Non-pigmented ciliary epithelial cell (primary cell): Measurements from ENCODE around the gene ST8SIA4.

Source experiments
- DNase-seq: peaks from one replicate; pipeline ENCODE4 v3.0.0-alpha.2; 2010; ENCODE audit warnings: low read depth

Gene ST8SIA4

DNA sequence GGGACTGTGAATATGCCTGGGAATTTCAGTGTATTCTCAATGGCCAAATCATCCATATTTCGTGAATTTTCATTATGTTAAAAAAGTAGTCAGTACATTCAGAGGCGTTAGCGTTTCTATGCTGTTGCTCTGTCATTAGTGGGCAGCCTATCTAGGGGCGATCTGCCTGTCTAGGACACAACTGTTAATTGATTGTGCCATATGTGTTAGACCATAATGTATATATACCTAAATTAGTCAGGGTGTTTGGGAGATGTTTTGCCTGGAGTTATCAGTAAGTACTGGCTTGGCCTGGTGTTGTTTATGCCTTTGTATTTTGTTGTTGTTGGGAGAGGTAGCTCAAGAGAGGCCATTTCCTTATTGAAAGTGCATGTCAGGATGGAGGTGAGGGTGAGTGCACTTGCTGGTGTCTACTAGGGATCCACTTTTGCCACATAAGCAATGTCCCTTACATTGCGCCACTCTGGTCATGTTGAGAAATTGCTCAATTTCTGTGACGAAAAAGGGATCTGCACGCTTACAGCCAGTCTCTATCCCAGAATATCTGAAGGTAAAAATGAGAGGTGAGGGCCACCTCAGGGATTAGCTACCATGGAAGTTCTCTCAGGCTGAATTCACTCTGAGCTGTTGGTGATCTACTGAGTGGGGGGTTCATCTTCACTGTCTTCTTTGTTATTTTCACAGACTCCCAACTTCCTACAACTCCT, 123.3 kb downstream of the ST8SIA4 start:
- no peak for DNase-seq

DNA sequence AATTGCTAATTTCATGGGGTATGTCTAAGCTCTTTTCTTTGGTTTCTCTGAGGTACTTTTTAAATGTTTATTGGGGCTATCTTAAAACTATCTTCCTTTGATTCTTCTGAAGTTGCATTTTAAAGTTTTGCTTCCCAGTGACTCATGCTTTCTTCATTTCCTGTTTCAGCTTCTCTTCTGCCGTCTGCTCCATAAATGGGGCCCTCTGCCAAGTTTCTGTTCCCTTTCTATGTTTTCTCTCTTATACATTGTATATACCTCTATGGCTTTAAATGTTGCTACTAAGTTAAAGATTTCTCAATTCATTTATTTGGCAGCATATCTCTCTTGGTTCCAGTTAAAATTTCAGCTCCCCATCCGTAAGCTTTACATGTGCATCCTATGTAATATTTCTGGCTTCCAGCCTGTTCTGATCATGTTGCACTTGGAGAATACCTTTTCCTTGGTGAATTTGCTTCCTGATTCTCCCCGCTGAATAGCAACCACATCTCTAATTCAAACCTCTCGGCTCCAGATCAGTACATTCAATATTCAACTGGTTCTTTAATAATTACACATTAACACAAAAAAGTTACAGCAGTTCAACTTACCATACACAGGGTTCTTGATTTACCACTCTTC, 125.3 kb downstream of the ST8SIA4 start:
- DNase-seq, result peak; percentile 63

DNA sequence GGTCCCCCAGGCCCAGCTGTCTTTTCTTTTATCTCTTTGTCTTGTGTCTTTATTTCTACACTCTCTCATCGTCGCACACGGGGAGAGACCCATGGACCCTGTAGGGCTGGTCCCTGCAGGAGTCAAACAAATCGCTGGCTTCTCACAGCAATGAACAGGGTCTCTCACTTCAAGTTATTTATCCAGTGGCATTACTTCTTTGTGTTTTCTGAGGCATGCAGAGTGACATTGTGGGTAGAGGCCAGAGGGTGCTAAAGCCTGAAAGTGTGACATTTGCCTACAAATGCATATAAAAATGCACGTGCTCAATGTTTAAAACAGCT, 127.6 kb downstream of the ST8SIA4 start:
- DNase-seq, result no peak

DNA sequence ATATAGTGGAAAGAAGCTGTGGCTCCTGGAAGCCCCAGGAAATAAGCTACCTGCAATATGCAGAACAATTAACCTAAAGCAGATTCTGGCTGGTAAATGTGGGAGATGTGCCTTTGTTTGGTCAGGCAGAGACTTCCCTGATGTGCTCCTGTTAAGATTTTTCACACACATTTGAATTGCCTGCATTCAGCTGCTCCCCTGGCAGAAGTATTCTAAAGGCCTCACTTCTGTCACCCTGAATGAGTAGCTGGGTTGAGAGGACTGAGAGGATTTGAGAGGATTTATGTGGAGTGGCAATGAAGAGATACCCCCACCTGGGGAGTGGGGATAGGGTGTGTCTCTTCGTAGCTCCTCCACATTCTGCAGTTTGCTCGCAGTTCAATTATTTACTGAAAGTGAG, 130.5 kb downstream of the ST8SIA4 start:
- DNase-seq, result no peak

DNA sequence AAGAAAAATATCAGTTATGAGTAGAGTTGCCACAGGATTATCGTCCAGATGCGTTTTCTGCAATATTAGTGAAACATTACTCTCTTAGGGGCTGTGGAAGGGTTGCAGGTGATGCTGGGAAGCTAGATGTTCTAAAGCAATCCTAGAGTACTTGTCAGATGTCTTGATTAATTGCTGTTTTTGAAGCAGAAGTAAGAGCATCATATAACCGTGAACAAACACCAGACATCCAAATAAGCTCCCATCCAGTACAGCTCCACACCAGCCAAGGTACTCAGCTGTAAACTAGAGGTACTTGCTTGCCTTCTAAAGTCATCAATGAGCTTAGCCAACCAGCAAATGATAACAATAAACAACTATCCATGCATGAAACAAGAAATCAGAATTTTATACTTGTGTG, 131.1 kb downstream of the ST8SIA4 start:
- no peak for DNase-seq

DNA sequence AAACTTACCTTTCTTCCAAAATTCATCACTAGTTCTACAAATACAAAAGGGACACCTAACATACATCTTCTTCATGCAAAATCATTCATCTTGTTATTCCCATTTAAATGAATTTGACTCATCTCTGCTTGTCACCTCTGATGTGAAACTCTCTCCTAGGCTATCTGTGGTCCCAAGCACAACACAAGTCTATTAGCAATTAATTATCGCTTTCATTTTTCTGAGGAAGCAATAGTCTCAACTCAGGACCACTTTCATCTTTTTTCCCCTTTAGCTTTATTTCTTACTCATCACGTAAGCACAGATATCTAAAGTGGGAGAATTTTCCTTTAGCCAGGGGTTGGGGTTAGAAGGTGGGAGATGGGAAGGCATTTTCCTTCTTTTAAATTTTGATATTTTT, 131.9 kb downstream of the ST8SIA4 start:
- DNase-seq, result no peak

DNA sequence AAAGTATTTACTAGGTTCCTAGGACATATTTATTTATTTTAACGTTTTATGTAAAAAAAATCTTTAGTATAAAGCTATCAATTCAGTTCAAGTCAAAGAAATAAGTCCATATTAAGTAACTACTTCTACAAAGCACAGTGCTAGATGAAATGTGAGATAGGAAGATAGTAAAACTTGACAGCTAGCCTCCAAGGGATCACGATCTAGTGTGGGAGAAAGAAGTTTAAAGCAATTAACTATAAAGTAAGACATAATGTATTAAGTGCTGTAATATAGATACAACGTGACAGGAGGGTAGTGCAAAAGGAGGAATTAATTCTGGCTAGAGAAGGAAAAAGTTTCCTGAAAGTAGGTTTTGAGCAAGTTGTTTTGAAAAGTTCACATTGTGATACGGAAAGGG, 134.9 kb downstream of the ST8SIA4 start:
- DNase-seq, result no peak

DNA sequence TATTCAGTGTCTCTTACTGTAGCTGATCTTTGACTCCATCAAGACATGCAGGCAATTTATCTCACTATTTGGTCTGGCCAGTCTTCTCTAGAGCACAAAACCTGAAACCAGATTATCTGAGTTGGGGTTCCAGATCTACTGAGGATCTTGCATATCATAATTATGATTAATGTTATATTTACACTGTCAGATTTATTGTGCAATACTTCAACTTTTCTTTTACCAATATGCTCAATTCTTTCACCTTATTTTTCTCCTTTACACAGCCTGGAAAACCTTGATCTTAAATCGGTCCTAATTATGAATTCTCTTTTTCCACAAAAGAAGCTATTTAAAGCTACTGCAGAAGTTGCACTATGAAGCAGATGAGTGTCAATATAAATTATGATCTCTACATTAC, 140.1 kb downstream of the ST8SIA4 start:
- DNase-seq, result no peak

DNA sequence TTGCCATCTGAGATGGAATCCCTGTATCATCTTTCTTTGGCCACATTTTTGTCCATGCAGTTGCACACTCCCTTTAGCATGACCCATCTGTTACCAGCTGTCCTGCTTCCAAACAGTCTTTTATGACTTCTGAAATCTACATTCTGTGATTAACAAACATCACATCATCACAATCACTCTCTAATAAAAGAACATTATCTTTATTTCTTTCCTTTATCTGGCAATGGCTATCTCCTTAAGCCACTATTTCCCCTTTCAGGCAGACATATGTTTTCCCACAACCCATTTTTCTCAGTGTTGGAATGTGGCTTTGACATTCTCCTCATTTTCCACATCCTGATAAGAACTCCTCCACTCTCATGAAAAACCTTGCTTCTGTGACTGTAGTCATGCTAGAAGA, 141.0 kb downstream of the ST8SIA4 start:
- DNase-seq, result peak; percentile 60

DNA sequence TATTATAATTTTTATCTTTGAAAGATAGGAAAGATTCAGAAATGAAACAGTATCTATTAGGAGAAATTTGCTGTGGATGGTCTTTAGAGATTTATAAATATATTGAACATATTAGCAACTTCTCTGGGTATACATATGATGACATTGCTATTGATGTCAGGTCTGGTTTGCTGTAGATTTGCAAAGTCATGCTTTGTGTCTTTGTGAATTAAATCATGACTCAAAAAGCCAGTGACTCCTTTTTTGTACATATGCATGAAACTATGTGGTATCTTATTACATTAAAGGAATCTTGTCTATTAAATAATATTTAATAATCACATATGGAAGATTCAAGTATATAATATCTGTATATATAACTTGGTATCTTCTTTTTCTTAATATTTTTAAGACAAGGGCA, 141.9 kb downstream of the ST8SIA4 start:
- DNase-seq, result no peak

DNA sequence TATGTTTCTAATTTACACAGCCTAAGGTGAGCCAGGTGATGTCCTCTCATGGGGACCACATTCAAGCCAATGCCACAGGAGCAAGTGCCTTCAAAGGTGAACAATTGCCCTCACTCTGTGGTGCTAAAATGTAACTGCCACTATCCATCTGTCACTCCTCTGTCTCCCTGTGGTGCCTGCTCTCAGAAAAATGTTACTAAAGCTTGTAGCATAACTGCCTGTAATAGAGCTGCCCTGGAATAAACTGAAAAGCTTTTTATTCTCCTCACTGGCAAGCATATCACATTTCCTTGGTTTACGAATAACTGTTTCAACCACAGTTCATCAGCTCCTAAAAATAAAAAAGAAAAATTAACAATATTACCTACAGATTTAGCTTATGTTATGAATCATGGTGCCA, 142.4 kb downstream of the ST8SIA4 start:
- DNase-seq, result no peak

DNA sequence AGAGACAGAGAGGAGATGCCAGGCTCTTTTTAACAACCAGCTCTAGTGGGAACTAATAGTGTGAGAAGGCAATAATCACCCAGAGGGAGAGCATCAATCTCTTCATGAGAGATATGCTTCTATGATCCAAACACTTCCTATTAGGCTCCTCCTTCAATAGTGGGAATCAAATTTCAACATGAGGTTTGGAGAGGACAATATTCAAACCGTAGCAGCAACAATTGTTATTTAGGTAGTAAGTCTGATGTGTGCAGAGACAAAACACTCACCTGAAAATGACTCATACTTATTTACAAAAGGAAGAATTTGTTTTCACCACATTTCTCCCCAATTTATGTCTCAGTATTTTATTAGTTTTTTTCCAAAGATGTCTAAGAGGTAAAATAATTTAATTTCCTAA, 144.3 kb downstream of the ST8SIA4 start:
- no peak for DNase-seq

DNA sequence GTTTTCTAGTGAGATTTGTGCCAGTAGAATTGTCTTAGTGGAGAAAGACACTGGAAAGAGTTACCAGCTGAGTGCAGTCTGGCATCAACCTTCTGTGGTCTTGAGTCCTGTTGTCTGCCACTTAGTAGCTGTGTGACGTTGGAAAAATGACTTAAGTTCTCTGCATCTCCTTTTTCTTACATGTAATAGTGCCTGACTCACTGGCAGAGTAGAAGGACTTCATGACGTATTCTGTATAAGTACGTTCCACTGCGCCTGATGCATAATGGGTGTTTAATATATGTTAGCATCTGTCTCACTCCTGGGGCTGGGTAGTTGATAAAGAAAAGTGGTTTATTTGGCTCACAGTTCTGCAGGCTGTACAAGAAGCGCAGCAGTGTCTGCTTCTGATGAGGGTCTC, 144.8 kb downstream of the ST8SIA4 start:
- DNase-seq, result no peak

DNA sequence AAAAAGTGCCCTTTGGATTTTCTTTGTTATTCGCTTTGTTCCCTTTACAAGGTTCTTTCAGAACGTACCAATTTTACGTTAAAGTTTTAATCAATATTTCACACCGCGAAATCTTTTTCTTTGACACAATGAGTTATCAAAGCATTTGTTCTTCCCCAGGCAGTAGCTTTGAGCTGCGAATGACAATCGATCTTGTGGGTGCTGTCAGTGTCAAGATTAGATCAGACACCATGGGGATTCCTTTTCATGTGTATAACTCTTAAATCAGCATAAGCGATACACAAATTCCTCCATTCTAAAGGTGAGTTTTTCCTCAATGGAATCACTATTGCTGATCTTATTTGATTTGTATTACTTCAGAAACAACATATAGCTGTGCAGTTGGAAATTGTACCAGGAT, 145.5 kb downstream of the ST8SIA4 start:
- no peak for DNase-seq
